ENCODE measurements around the gene BMP6. TPM values are rescaled to one million over a fixed set of nuclear protein-coding genes. Genes with fewer than 3 reads are reported as not detected.

Gene BMP6
- total and polyA plus RNA-seq, 2 of the 8 experiments (the other 6 are each of a cell fraction or from before 2014, with no cell fraction given): 2.0 to 2.1 TPM

DNA sequence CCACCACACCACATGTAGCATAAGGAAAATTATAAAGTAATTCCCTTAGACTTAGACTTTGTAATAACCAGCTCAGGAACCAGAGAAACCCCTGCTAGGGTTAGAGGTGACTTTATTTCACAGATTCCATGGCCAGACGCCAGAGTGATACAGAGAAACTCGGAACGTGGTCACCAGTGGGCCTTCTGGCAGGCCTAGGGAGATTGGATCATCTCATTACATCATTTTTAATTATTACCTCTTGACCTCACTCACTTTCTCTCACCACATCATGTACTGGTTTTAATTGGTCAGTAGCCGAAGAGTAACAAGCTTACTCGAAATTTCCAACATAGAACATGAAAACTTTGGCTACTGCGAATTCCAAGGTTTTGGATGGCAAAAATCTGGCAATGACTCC is 72.9 kb downstream of the BMP6 start:
- no peak overlapping the region for H2BK20ac ChIP-seq (ENCODE audit: low read length)
- H4K8ac ChIP-seq (ENCODE audit: extremely low read depth, insufficient read depth, low read length): no peak overlapping the region
- no peaks in the 10 kb centered on the region for H4K20me1 ChIP-seq (replicated peaks in 1 of 2; ENCODE audit: control insufficient read depth in 1 of 2, insufficient read depth in 2 of 2, low read length in 2 of 2)
- no peak overlapping the region for H2AFZ ChIP-seq (ENCODE audit: low read length)
- H2BK12ac ChIP-seq (ENCODE audit: low read depth, low read length): no peak overlapping the region
- no peak overlapping the region for H2BK120ac ChIP-seq (replicated peaks; ENCODE audit: low read depth, low read length)
- H3K56ac ChIP-seq (replicated peaks; ENCODE audit: insufficient read length, low read depth, low read length): no peak overlapping the region
- POLR2A ChIA-PET (ENCODE audit: partially characterized antibody): no interaction called here
- no peak overlapping the region for H3K14ac ChIP-seq (ENCODE audit: insufficient read length)
- 94% methylated on average over 6 of the region's 6 CpGs; no CpG with 5 or more reads in 1 of the 2 experiments for WGBS, 2 experiments (ENCODE audit: extremely low coverage in 1 of 2, insufficient coverage in 1 of 2, insufficient read length in 1 of 2, insufficient replicate concordance in 2 of 2, low coverage in 1 of 2, low lambda C conversion rate in 2 of 2, missing lambda C conversion rate in 1 of 2)
- H3K4ac ChIP-seq (replicated peaks; ENCODE audit: insufficient read length, low read depth, low read length): no peak overlapping the region
- 0 out of 7 replicates have a peak, but pooled peaks cover 0 to under 1% (median 0%) of the 10 kb centered on the region in 4 experiments for H3K4me1 ChIP-seq (replicated peaks in 1 of 4; ENCODE audit: control insufficient read depth in 3 of 4, insufficient read depth in 4 of 4, low read length in 3 of 4)
- no peak overlapping the region for H3K23ac ChIP-seq (ENCODE audit: insufficient read length)
- H3K4me2 ChIP-seq (ENCODE audit: insufficient read depth in 1 of 2, low read depth in 2 of 2, low read length in 2 of 2): no peak overlapping the region
- H3K79me1 ChIP-seq (ENCODE audit: low read depth, low read length): no peaks in the 10 kb centered on the region
- H3K4me3 ChIP-seq (ENCODE audit: extremely low read depth in 1 of 4, insufficient read depth in 2 of 4, low read depth in 3 of 4, low read length in 4 of 4): no peak overlapping the region
- no peak overlapping the region for H3K9ac ChIP-seq (replicated peaks in 1 of 4; ENCODE audit: extremely low read depth in 1 of 4, low read depth in 3 of 4, low read length in 3 of 4)
- H2BK15ac ChIP-seq (ENCODE audit: low read length): no peak overlapping the region
- no peak overlapping the region for H2BK5ac ChIP-seq (ENCODE audit: low read depth, low read length)
- H4K5ac ChIP-seq (ENCODE audit: insufficient read length, low read depth, low read length): no peak overlapping the region
- peaks cover 0 to 1% (median 0%) of the 10 kb centered on the region in 4 experiments; a peak in 2 of 7 replicates for H3K27me3 ChIP-seq (replicated peaks in 1 of 4; ENCODE audit: control insufficient read depth in 3 of 4, extremely low read depth in 1 of 4, insufficient read depth in 3 of 4, low read length in 3 of 4)
- no peak overlapping the region for H3K18ac ChIP-seq (ENCODE audit: extremely low read depth, low read length)
- no peak overlapping the region for H4K91ac ChIP-seq (replicated peaks; ENCODE audit: insufficient read length, low read length)
- H2AK5ac ChIP-seq (ENCODE audit: low read depth, low read length): no peak overlapping the region
- no peak overlapping the region for H3K27ac ChIP-seq (ENCODE audit: low read depth, low read length)
- H3K9me3 ChIP-seq (ENCODE audit: insufficient read depth in 2 of 2, low read depth in 1 of 2, low read length in 1 of 2): no peaks in the 10 kb centered on the region
- CTCF ChIA-PET (ENCODE audit: partially characterized antibody): interaction anchor here (1.2 kb wide), 1 partner anchor 12 kb away, joined by 3 read pairs; no protein-coding TSS in a partner anchor
- H3K23me2 ChIP-seq (ENCODE audit: low read depth, low read length): no peaks in the 10 kb centered on the region
- DNase-seq (ENCODE audit: low read depth in 1 of 2, low spot score in 2 of 2) (no peak), FAIRE-seq (no peak)
- no peaks in the 10 kb centered on the region for H3K36me3 ChIP-seq (ENCODE audit: control insufficient read depth in 2 of 4, insufficient read depth in 4 of 4, low read length in 3 of 4)
- H3K79me2 ChIP-seq (ENCODE audit: control insufficient read depth in 1 of 2, insufficient read depth in 2 of 2, low read length in 2 of 2): no peaks in the 10 kb centered on the region
- TF ChIP-seq PHF8 (conservative IDR thresholded peaks at IDR 0.05; ENCODE audit: low read depth, low read length): no peak
- no peak for TF ChIP-seq SP4 (IDR thresholded peaks at IDR 0.05; ENCODE audit: low read length)
- TF ChIP-seq RBBP5 (IDR thresholded peaks at IDR 0.05; ENCODE audit: borderline replicate concordance, low read depth, low read length): no peak
- no peak for TF ChIP-seq KDM4A (IDR thresholded peaks at IDR 0.05; ENCODE audit: low read depth, low read length, severe bottlenecking)
- TF ChIP-seq, protein P1, sequence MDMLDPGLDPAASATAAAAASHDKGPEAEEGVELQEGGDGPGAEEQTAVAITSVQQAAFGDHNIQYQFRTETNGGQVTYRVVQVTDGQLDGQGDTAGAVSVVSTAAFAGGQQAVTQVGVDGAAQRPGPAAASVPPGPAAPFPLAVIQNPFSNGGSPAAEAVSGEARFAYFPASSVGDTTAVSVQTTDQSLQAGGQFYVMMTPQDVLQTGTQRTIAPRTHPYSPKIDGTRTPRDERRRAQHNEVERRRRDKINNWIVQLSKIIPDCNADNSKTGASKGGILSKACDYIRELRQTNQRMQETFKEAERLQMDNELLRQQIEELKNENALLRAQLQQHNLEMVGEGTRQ (IDR thresholded peaks at IDR 0.05; ENCODE audit: low read length): no peak
- no peak for TF ChIP-seq TBP (IDR thresholded peaks at IDR 0.05; ENCODE audit: low read depth, low read length)
- no peak for TF ChIP-seq GTF2F1 (IDR thresholded peaks at IDR 0.05; ENCODE audit: borderline replicate concordance, low read depth, low read length)
- TF ChIP-seq CEBPB (IDR thresholded peaks at IDR 0.05; ENCODE audit: low read depth, low read length): no peak
- TF ChIP-seq BCL11A (IDR thresholded peaks at IDR 0.05; ENCODE audit: low read depth in 2 of 2, low read length in 2 of 2): no peak
- TF ChIP-seq JUN (IDR thresholded peaks at IDR 0.05; ENCODE audit: low read depth, low read length): no peak
- TF ChIP-seq KDM5A (IDR thresholded peaks at IDR 0.05; ENCODE audit: low read length): no peak
- no peak for TF ChIP-seq CBX5 (IDR thresholded peaks at IDR 0.05; ENCODE audit: low read depth, low read length)
- no peak for TF ChIP-seq TEAD4 (IDR thresholded peaks at IDR 0.05; ENCODE audit: low read depth, low read length)
- TF ChIP-seq KDM1A (IDR thresholded peaks at IDR 0.05; ENCODE audit: borderline replicate concordance, low read length): no peak
- no peak for TF ChIP-seq JUND (IDR thresholded peaks at IDR 0.05; ENCODE audit: low read length)

Data from H1 (cell line).